ENCODE data around the gene WASF2.

WASF2 gene

GRCh38 chr1:27397110-27397509, 92.9 kb downstream of the WASF2 start:
- H3K9me3 ChIP-seq (ENCODE audit: insufficient read depth, low read length) = no peaks in the 10 kb centered on the region
- no peaks in the 10 kb centered on the region for H3K36me3 ChIP-seq (ENCODE audit: low read length)
- H3F3A ChIP-seq (ENCODE audit: insufficient read depth) = no peaks in the 10 kb centered on the region
- H3K9me2 ChIP-seq (replicated peaks; ENCODE audit: insufficient read depth, low read length) = no peaks in the 10 kb centered on the region
- no peak overlapping the region for H3K27ac ChIP-seq (ENCODE audit: low read depth, low read length)
- no peak overlapping the region for H2AFZ ChIP-seq (ENCODE audit: low read depth, low read length, severe bottlenecking)
- H3K79me2 ChIP-seq (ENCODE audit: insufficient read depth, low read length) = no peaks in the 10 kb centered on the region
- TF ChIP-seq EZH2phosphoT487 (conservative IDR thresholded peaks at IDR 0.05; ENCODE audit: low read length) (no peak), CTCF (IDR thresholded peaks at IDR 0.05; ENCODE audit: insufficient read depth, low read length, poor library complexity, severe bottlenecking) (no peak)
- no peak overlapping the region for H3K9ac ChIP-seq (ENCODE audit: low read length)
- H3K27me3 ChIP-seq (ENCODE audit: low read length) = no peaks in the 10 kb centered on the region
- no peaks in the 10 kb centered on the region for H4K20me1 ChIP-seq (ENCODE audit: low read depth, low read length)
- H3K4me2 ChIP-seq (ENCODE audit: low read depth, low read length, poor library complexity, severe bottlenecking) = no peak overlapping the region
- H3K4me3 ChIP-seq (ENCODE audit: insufficient read depth, low read length, poor library complexity, severe bottlenecking) = no peak overlapping the region

GRCh38 chr1:27395441-27396195, 94.3 kb downstream of the WASF2 start:
- H3K27ac ChIP-seq (ENCODE audit: low read depth, low read length) = no peak overlapping the region
- no peaks in the 10 kb centered on the region for H3K36me3 ChIP-seq (ENCODE audit: low read length)
- H3K4me3 ChIP-seq (ENCODE audit: insufficient read depth, low read length, poor library complexity, severe bottlenecking) = no peak overlapping the region
- no peaks in the 10 kb centered on the region for H3K27me3 ChIP-seq (ENCODE audit: low read length)
- no peak overlapping the region for H2AFZ ChIP-seq (ENCODE audit: low read depth, low read length, severe bottlenecking)
- no peak overlapping the region for H3K4me2 ChIP-seq (ENCODE audit: low read depth, low read length, poor library complexity, severe bottlenecking)
- no peaks in the 10 kb centered on the region for H3F3A ChIP-seq (ENCODE audit: insufficient read depth)
- TF ChIP-seq EZH2phosphoT487 (conservative IDR thresholded peaks at IDR 0.05; ENCODE audit: low read length) (no peak), CTCF (IDR thresholded peaks at IDR 0.05; ENCODE audit: insufficient read depth, low read length, poor library complexity, severe bottlenecking) (peak; percentile 97)
- H3K9ac ChIP-seq (ENCODE audit: low read length) = no peak overlapping the region
- H3K79me2 ChIP-seq (ENCODE audit: insufficient read depth, low read length) = no peaks in the 10 kb centered on the region
- no peaks in the 10 kb centered on the region for H3K9me2 ChIP-seq (replicated peaks; ENCODE audit: insufficient read depth, low read length)
- H4K20me1 ChIP-seq (ENCODE audit: low read depth, low read length) = no peaks in the 10 kb centered on the region
- no peaks in the 10 kb centered on the region for H3K9me3 ChIP-seq (ENCODE audit: insufficient read depth, low read length)

GRCh38 chr1:27394925-27395324, 95.0 kb downstream of the WASF2 start:
- no peaks in the 10 kb centered on the region for H4K20me1 ChIP-seq (ENCODE audit: low read depth, low read length)

More at GRCh38 chr1:27394925-27395324, 95.0 kb downstream of the WASF2 start:
- no peak overlapping the region for H3K4me3 ChIP-seq (ENCODE audit: insufficient read depth, low read length, poor library complexity, severe bottlenecking)
- no peaks in the 10 kb centered on the region for H3K27me3 ChIP-seq (ENCODE audit: low read length)
- H3F3A ChIP-seq (ENCODE audit: insufficient read depth) = no peaks in the 10 kb centered on the region
- no peaks in the 10 kb centered on the region for H3K9me2 ChIP-seq (replicated peaks; ENCODE audit: insufficient read depth, low read length)
- no peaks in the 10 kb centered on the region for H3K36me3 ChIP-seq (ENCODE audit: low read length)
- TF ChIP-seq EZH2phosphoT487 (conservative IDR thresholded peaks at IDR 0.05; ENCODE audit: low read length) (no peak), CTCF (IDR thresholded peaks at IDR 0.05; ENCODE audit: insufficient read depth, low read length, poor library complexity, severe bottlenecking) (no peak)
- H3K27ac ChIP-seq (ENCODE audit: low read depth, low read length) = no peak overlapping the region
- H3K9me3 ChIP-seq (ENCODE audit: insufficient read depth, low read length) = no peaks in the 10 kb centered on the region
- H2AFZ ChIP-seq (ENCODE audit: low read depth, low read length, severe bottlenecking) = no peak overlapping the region
- H3K9ac ChIP-seq (ENCODE audit: low read length) = no peak overlapping the region
- no peaks in the 10 kb centered on the region for H3K79me2 ChIP-seq (ENCODE audit: insufficient read depth, low read length)
- no peak overlapping the region for H3K4me2 ChIP-seq (ENCODE audit: low read depth, low read length, poor library complexity, severe bottlenecking)

Data from SU-DHL-6 (cell line).